Spleen (tissue), 7 donors: ENCODE measurements around the gene OXNAD1.

Experiments used
- POLR2A ChIP-seq, 3 donors: fragments of 450-650 bp; IDR thresholded peaks; one replicate each; pipeline ENCODE4 v1.5.1; 2017; ENCODE audit warnings: antibody characterized with exemption in 3 of 3, mild to moderate bottlenecking in 1 of 3
- TF ChIP-seq, protein P1 (sequence below), 11 experiments: fragments of 200-600 bp in 7 of 11; fragments of 450-650 bp in 4 of 11; sonication (generic) in 4 of 11; IDR thresholded peaks in 8 of 11; conservative IDR thresholded peaks in 3 of 11; 1 replicate in 7 of 11; 2 replicates in 4 of 11; pipeline versions ENCODE4 v1.4.0 to v1.8.0; 2016 to 2021; ENCODE audit warnings: antibody characterized with exemption in 11 of 11, inconsistent platforms in 4 of 11, mild to moderate bottlenecking in 1 of 11
- donor health status: DM: no; HTN: no; CAD: no; lungs with moderate emphysema.
- donor health status: DM: no; HTN: no; CAD: no.
- donor health status: DM: no; HTN: no; CAD: no.

DNA sequence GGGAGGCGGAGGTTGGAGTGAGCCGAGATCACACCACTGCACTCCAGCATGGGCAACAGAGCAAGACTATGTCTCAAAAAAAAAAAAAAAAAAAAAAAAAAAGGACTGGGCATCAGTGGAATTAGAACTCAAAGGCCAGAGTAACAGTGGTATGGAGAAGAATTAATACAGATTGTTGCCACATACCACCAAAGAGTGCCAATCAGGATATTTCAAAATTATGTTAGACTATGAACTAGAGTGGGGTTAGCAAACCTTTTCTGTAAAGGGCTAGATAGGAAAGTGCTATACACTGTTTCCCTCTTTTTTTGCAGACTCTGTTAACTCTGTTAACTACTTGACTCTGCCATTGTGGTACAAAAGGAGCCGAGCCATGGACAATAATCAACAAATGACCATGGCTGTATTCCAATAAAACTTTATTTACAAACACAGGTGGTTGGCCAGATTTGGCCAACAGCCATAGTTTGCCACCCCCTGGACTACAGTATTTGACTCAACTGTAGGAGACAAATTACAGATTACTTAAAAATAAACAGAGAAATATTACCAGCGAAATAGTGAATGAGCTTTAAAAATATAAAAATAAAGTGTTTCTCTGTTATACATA lies 28.9 kb upstream of the OXNAD1 start:
- no peak for TF ChIP-seq POLR2A (IDR thresholded peaks at IDR 0.05)
- TF ChIP-seq, protein P1, sequence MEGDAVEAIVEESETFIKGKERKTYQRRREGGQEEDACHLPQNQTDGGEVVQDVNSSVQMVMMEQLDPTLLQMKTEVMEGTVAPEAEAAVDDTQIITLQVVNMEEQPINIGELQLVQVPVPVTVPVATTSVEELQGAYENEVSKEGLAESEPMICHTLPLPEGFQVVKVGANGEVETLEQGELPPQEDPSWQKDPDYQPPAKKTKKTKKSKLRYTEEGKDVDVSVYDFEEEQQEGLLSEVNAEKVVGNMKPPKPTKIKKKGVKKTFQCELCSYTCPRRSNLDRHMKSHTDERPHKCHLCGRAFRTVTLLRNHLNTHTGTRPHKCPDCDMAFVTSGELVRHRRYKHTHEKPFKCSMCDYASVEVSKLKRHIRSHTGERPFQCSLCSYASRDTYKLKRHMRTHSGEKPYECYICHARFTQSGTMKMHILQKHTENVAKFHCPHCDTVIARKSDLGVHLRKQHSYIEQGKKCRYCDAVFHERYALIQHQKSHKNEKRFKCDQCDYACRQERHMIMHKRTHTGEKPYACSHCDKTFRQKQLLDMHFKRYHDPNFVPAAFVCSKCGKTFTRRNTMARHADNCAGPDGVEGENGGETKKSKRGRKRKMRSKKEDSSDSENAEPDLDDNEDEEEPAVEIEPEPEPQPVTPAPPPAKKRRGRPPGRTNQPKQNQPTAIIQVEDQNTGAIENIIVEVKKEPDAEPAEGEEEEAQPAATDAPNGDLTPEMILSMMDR (IDR thresholded peaks at IDR 0.05 in 8 of 11, conservative IDR thresholded peaks at IDR 0.05 in 3 of 11) = no peak
